Suppressor macrophage (primary cell): ENCODE measurements around the gene HEATR9.

ENCODE experiments used
- DNase-seq, 4 experiments: peaks; one replicate each; pipeline ENCODE4 v3.0.0-alpha.2; 2020 to 2022

The HEATR9 gene

GRCh38 chr17:35893751-35894150, 25.1 kb upstream of the HEATR9 start:
- DNase-seq, result no peak

- peak; percentile 52 to 77 (median 72) for DNase-seq
Measured at GRCh38 chr17:35892091-35893035, 23.7 kb upstream of the HEATR9 start.

GRCh38 chr17:35891269-35891668, 22.6 kb upstream of the HEATR9 start:
- no peak for DNase-seq

GRCh38 chr17:35890774-35891155, 22.1 kb upstream of the HEATR9 start:
- no peak for DNase-seq

- peak in 3 of 4 experiments; percentile 16 to 33 (median 26) for DNase-seq
Measured at GRCh38 chr17:35889818-35890773, 21.4 kb upstream of the HEATR9 start.

- no peak for DNase-seq
Measured at GRCh38 chr17:35889241-35889640, 20.6 kb upstream of the HEATR9 start.

GRCh38 chr17:35879773-35880654, 11.3 kb upstream of the HEATR9 start, which contains the start of gene CCL5:
Gene CCL5, minus strand, starts transcription at chr17:35880360.
- DNase-seq, result peak; percentile 40 to 71 (median 67)

- DNase-seq, result no peak
Measured at GRCh38 chr17:35878361-35878760, 9.7 kb upstream of the HEATR9 start.

- DNase-seq, result no peak
Measured at GRCh38 chr17:35877345-35878029, 8.8 kb upstream of the HEATR9 start.

GRCh38 chr17:35876534-35876933, 7.8 kb upstream of the HEATR9 start:
- no peak for DNase-seq

- DNase-seq, result no peak
Measured at GRCh38 chr17:35875800-35876139, 7.1 kb upstream of the HEATR9 start.

GRCh38 chr17:35875072-35875799, 6.5 kb upstream of the HEATR9 start:
- DNase-seq, result no peak

- peak in 1 of 4 experiments; percentile 14 for DNase-seq
Measured at GRCh38 chr17:35872196-35872980, 3.7 kb upstream of the HEATR9 start.

GRCh38 chr17:35870906-35871819, 2.5 kb upstream of the HEATR9 start:
- DNase-seq, result peak; percentile 72 to 83 (median 78)

GRCh38 chr17:35867574-35867973, 1.1 kb downstream of the HEATR9 start:
- no peak for DNase-seq

GRCh38 chr17:35866341-35866950, 2.2 kb downstream of the HEATR9 start:
- peak; percentile 23 to 64 (median 50) for DNase-seq

- peak in 2 of 4 experiments; percentile 53 to 54 for DNase-seq
Measured at GRCh38 chr17:35865412-35866340, 3.0 kb downstream of the HEATR9 start.
